GM21515 (cell line): Measurements from ENCODE around the gene SULT1A2.
A peak's percentile ranks its signal among the peaks of the same experiment; 100 is the strongest.
"Not testable (repeated sequence)": the region's sequence is repeated elsewhere in the genome, so short reads cannot be mapped to it uniquely, and the experiment has no call there.

ENCODE experiments used
- ATAC-seq: cut with Tn5 transposase; IDR thresholded peaks from one replicate; pipeline ENCODE4 v1.9.1; 2021; ENCODE audit not compliant: unreplicated experiment

The SULT1A2 gene

GRCh38 chr16:28561557-28562187 lies 35.2 kb downstream of the SULT1A2 start:
- no peak for ATAC-seq

DNA sequence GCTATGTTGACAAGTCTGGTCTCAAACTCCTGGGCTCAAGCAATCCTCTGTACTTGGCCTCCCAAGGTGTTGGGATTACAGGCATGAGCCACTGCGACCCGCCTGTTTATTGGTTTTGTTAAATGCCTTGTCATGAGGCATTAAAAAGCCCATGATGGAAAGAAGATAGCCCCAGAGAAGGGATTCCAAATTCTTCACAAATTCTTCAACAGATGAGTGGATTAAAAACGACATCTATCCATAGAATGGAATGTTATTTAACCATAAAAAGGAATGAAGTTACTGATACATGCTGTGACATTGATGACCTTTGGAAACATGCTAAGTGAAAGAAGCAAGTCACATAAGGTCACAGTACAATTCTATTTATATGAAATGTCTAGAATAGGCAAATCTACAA lies 38.4 kb downstream of the SULT1A2 start:
- ATAC-seq = no peak

DNA sequence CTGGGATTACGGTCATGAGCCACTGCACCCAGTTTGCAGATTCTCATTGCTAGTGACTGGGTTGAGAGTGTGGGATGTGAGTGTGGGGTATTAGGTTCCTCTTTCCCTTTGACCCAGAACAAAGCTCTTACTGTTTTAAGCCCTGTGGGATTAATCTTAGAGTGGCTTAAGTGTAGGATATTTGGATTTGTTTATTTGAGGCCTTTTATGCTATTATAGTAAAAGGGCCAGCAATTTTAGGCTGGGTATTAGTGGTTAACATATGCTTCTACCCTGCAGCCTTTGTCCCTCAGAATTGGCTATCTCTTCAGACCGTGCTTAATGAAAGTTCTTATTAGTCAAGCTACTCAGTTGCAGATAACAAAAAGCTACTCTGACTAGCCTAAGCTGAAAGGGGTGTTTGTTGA lies 39.9 kb downstream of the SULT1A2 start:
- ATAC-seq = no peak

- ATAC-seq = no peak
Measured at GRCh38 chr16:28555561-28555960, 41.3 kb downstream of the SULT1A2 start.

GRCh38 chr16:28554634-28555423 lies 42.0 kb downstream of the SULT1A2 start:
- ATAC-seq = peak; percentile 7

GRCh38 chr16:28553776-28554633 lies 42.8 kb downstream of the SULT1A2 start, which contains the start of gene SGF29:
SGF29 (plus strand) TSS chr16:28553920; CDS start chr16:28581070, 27,150 bp downstream.
- peak; percentile 76 for ATAC-seq

- ATAC-seq = no peak
Measured at GRCh38 chr16:28549301-28549899, 47.5 kb downstream of the SULT1A2 start.

DNA sequence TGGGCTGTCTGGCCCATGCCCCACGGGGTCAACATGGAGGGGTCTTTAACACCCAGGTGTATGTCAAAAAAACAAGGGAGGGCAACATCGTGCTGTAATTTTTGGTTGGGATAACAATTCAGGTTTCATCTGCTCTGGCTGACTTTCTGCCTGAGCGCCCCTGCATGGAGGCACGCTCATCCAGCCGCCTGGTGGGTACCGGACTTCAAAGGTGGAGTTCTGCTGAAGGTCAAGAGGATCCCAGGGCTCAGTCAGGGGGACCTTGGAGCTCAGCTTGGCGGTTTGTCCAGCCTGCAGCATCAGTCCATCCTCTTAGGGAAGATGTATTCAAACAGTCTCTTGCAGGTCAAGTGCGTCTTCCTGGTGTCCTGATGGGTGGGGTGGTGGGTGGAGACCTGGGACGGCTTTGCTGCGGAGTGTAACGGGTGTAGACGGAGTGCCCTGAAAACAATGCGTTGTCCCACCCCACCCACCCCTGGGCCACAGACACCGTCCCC lies 48.5 kb downstream of the SULT1A2 start:
- ATAC-seq = no peak

- ATAC-seq = no peak
Measured at GRCh38 chr16:28546626-28547025, 50.2 kb downstream of the SULT1A2 start.

DNA sequence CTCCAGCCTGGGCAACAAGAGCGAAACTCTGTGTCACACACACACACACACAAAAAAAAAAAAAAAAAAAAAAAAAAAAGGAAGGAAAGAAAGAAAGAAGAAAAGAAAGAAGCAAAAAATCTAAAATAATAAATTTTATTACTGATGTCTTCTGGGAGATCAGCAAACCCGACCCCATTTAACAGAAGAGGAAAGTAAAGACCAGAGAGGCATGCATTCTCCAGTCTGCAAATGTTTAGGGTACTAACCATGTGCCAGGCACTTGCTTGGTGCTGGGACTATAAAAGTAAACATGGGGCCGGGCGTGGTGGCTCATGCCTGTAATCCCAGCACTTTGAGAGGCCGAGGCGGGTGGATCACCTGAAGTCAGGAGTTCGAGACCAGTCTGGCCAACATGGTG lies 50.9 kb downstream of the SULT1A2 start:
- ATAC-seq = not testable (repeated sequence)

DNA sequence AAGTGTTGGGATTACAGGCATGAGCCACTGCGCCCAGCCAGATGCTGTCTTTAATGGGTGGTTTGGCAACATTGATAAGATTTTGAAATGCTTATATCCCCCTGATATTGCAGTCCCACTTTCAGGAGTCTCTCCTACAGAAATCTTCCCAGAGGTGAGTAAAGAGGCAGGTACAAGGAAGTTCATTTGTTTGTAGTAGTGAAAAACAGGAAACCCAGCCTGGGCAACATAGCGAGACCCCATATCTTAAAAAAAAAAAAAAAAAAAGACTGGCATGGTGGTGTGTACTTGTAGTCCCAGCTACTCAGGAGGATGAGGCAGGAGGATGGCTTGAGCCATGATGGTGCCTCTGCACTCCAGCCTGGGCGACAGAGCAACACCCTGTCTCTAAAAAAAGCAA lies 51.9 kb downstream of the SULT1A2 start:
- ATAC-seq = no peak

GRCh38 chr16:28543072-28543471 lies 53.8 kb downstream of the SULT1A2 start:
- ATAC-seq = no peak

DNA sequence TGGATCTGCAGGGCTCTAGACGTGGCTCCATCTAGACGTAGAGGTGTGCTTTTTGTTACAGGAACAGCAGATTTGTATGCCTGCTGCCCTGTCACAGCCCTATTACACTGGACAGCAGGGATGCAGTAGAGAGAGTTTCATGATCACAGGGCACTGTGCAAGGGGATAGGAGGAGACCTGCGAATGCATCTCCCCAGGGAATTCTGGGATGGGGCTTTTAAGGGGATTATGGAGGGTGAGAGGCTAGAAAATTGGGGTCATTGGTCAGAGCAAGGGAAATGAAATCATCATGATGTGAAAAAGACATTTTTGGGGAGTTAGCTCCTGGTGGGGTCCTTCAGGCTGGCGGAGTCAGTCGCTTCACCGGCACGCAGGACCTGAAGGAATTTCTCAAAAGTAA lies 54.2 kb downstream of the SULT1A2 start:
- no peak for ATAC-seq
